HG03521 (cell line): ENCODE results near the gene ING5.

ENCODE experiments used
- ATAC-seq: cut with Tn5 transposase; IDR thresholded peaks from one replicate; pipeline ENCODE4 v1.9.1; 2021; ENCODE audit warnings: mild to moderate bottlenecking, moderate library complexity; ENCODE audit not compliant: unreplicated experiment

The ING5 gene

GRCh38 chr2:241774419-241775222 lies 72.8 kb downstream of the ING5 start:
- ATAC-seq, result no peak

GRCh38 chr2:241775223-241776177 lies 73.7 kb downstream of the ING5 start:
- ATAC-seq, result no peak

DNA sequence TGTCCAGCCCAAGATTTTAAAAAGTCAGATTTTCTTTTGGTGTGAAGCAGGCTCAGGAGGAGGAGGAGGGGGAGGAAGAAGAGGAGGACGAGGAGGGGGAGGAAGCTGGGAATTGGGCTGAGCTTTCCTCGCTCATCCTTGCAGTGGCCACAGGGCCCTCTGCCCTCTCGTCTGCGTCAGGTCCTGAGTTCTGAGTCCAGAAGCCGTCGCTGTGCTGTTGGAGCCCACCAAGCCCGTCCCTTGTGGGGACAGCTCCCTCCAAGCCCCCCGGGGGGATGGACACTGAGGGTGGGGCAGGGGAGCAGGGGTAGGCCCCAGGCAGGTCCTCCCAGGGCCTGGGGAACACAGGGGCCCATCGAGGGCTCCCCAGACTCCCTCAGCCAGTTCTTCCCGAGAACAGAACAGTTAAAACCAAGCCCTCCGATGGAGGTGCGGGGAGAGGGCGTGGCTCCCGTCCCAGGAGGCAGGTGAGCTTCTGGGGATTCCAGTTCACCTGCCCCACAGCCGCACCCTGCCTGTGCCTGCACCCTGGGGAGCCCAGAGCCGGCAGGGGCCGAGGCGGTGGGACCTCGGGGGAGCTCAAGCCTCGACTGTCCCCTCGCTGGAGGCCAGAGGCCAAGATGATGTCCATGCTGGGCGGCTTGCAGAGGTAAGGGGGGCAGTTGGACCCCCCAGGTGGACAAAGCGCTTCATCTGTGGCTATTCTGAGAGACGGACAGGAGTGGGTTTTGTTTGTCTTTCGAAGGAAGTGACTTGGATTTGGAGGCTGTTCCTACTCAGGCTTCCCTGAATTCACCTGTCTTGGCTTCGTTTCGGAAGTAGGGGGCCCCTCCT lies 74.7 kb downstream of the ING5 start, which contains the start of gene GAL3ST2:
Gene GAL3ST2, plus strand, starts transcription at position 487 of the 834 bp plus-strand sequence. Its CDS starts 134 bp downstream, at position 621.
- no peak for ATAC-seq

DNA sequence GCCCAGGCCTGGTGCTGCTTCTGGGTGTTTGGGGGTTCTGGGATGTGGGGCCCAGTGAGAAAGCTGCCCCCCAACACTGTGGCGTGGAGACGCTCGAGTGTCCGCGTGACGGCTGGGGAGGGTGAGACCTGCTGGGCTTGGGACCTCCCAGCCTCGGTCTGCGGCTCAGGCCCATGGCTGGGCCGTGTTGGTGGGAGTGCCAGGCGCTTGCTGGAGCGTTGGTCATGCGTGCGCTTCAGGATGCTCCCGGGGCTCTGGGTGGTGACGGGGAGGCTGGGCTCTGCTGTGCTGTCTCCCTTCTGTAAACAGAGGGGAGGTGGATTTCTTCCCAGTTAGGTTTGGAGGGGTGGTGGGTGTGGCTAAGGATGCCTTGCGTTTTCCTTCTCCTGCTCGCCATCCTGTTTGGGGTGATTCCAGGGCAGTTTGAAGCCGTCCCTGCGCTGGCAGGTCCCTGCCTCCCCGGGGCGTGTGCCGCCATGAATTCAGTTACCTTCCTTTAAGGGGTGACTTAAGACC lies 75.4 kb downstream of the ING5 start:
- ATAC-seq, result no peak

DNA sequence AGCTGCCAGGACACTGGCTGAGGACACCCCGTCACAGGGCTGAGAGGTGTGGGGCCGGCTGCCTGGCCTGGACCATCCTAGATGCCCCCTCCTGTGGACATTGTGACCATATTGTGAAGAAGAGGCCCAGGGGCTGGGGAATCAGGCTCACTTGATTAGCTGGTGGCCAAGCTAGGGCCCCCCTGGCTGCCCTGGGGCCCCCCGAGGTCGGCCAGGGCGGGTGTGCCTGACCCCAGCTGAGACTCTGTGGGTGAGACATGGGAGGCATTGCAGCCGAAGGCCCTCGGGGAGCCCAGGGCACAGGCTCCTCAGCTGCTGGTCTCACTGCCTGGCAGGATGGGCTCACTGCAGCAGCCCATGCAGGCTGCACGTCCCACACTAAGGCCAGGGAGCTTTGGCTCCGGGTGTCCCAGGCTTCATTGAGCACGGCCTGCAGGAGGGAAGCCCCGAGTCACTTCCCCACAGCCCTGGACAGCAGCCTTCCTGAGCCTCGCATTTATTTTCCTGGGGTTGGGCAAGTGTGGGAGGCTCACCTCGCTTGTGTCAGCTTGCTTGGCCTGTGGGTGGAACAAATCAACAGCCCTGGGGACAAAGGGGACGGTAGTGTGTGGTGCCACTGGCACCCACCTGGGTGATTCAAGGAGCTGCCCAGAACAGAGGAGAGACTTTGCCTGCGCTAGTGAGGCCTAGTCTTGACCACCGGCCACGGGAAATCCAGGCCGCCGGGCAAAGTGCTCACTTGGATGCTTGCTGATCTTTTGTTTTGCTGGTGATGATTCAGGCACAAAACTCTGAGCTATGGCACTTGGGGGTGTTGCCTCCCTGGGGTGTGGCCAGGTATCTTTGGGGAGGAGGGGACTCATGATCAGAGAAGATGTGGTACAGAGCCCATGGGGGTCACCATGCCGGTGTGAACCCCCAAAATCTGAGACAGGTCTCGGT lies 76.1 kb downstream of the ING5 start:
- no peak for ATAC-seq
